ENCODE results near the gene PPP1R9A. TPM values are rescaled to one million over a fixed set of nuclear protein-coding genes. Genes with fewer than 3 reads are reported as not detected.

PPP1R9A gene
- polyA plus RNA-seq, 3 donors: not detected

GRCh38 chr7:95002775-95003174 lies 95.4 kb downstream of the PPP1R9A start:
- Histone ChIP-seq H3K4me3 (replicated peaks in 1 of 3; ENCODE audit: low read depth in 2 of 3, low read length in 3 of 3) (no peak overlapping the region), H3K27me3 (ENCODE audit: control insufficient read depth in 2 of 2, insufficient read depth in 2 of 2, low read length in 2 of 2) (no peaks in the 10 kb centered on the region), H3K9ac (ENCODE audit: insufficient read depth, low read length, poor library complexity, severe bottlenecking) (no peak overlapping the region), H3K79me2 (ENCODE audit: insufficient read depth, low read length) (no peaks in the 10 kb centered on the region), H3K36me3 (replicated peaks in 1 of 2; ENCODE audit: control insufficient read depth in 1 of 2, insufficient read depth in 2 of 2, low read length in 2 of 2) (no peaks in the 10 kb centered on the region), H4K20me1 (ENCODE audit: insufficient read depth, low read length) (no peaks in the 10 kb centered on the region), H3K27ac (ENCODE audit: low read depth in 1 of 2, low read length in 2 of 2) (no peak overlapping the region), H3K4me1 (ENCODE audit: control insufficient read depth in 1 of 2, insufficient read depth in 2 of 2, low read length in 2 of 2) (no peaks in the 10 kb centered on the region), H3K4me2 (replicated peaks; ENCODE audit: extremely low read depth, low read length, poor library complexity, severe bottlenecking) (no peak overlapping the region), H3K9me3 (replicated peaks in 1 of 2; ENCODE audit: control insufficient read depth in 1 of 2, insufficient read depth in 1 of 2, low read length in 2 of 2) (no peaks in the 10 kb centered on the region), H2AFZ (ENCODE audit: insufficient read depth, low read depth, low read length, poor library complexity, severe bottlenecking) (no peak overlapping the region)
- Mint-ChIP-seq H3K9me3 (peaks cover 0 to 5% (median 2%) of the 10 kb centered on the region in 7 donors), H3K4me1 (no peaks in the 10 kb centered on the region), H3K4me3 (no peak overlapping the region), H3K27ac (no peak overlapping the region), H3K27me3 (ENCODE audit: low read depth in 3 of 3) (peaks cover 0 to 4% (median 0%) of the 10 kb centered on the region in 3 donors), H3K36me3 (no peaks in the 10 kb centered on the region)
- intact Hi-C loops (cut with micrococcal nuclease): no loop called here
- no peak for DNase-seq
- WGBS (ENCODE audit: insufficient coverage): no CpG with 5 or more reads among the region's 1 CpG
- TF ChIP-seq CTCF (IDR thresholded peaks at IDR 0.05): no peak

- Histone ChIP-seq H2AFZ (ENCODE audit: insufficient read depth, low read depth, low read length, poor library complexity, severe bottlenecking) (no peak overlapping the region), H3K27ac (ENCODE audit: low read depth in 1 of 2, low read length in 2 of 2) (no peak overlapping the region), H3K4me2 (replicated peaks; ENCODE audit: extremely low read depth, low read length, poor library complexity, severe bottlenecking) (no peak overlapping the region), H4K20me1 (ENCODE audit: insufficient read depth, low read length) (no peaks in the 10 kb centered on the region), H3K79me2 (ENCODE audit: insufficient read depth, low read length) (no peaks in the 10 kb centered on the region), H3K9ac (ENCODE audit: insufficient read depth, low read length, poor library complexity, severe bottlenecking) (no peak overlapping the region), H3K9me3 (replicated peaks in 1 of 2; ENCODE audit: control insufficient read depth in 1 of 2, insufficient read depth in 1 of 2, low read length in 2 of 2) (no peaks in the 10 kb centered on the region), H3K4me3 (replicated peaks in 1 of 3; ENCODE audit: low read depth in 2 of 3, low read length in 3 of 3) (no peak overlapping the region), H3K36me3 (replicated peaks in 1 of 2; ENCODE audit: control insufficient read depth in 1 of 2, insufficient read depth in 2 of 2, low read length in 2 of 2) (no peaks in the 10 kb centered on the region), H3K4me1 (ENCODE audit: control insufficient read depth in 1 of 2, insufficient read depth in 2 of 2, low read length in 2 of 2) (no peaks in the 10 kb centered on the region), H3K27me3 (ENCODE audit: control insufficient read depth in 2 of 2, insufficient read depth in 2 of 2, low read length in 2 of 2) (no peaks in the 10 kb centered on the region)
- H3K4me3 Mint-ChIP-seq: no peak overlapping the region
- no peaks in the 10 kb centered on the region for H3K4me1 Mint-ChIP-seq
- H3K27ac Mint-ChIP-seq: no peak overlapping the region
- peaks cover 0 to 4% (median 0%) of the 10 kb centered on the region in 3 donors for H3K27me3 Mint-ChIP-seq (ENCODE audit: low read depth in 3 of 3)
- DNase-seq: no peak
- intact Hi-C loops (cut with micrococcal nuclease): no loop called here
- TF ChIP-seq CTCF (IDR thresholded peaks at IDR 0.05): no peak
- 100% methylated on average over 1 of the region's 6 CpGs for WGBS (ENCODE audit: insufficient coverage)
- H3K9me3 Mint-ChIP-seq: peaks cover 0 to 5% (median 2%) of the 10 kb centered on the region in 7 donors
- no peaks in the 10 kb centered on the region for H3K36me3 Mint-ChIP-seq
Observed at GRCh38 chr7:95004618-95005247, 97.3 kb downstream of the PPP1R9A start.
